ENCODE results near the gene LTBP2.
"Not testable (repeated sequence)": the region's sequence is repeated elsewhere in the genome, so short reads cannot be mapped to it uniquely, and the experiment has no call there.

LTBP2 gene

DNA sequence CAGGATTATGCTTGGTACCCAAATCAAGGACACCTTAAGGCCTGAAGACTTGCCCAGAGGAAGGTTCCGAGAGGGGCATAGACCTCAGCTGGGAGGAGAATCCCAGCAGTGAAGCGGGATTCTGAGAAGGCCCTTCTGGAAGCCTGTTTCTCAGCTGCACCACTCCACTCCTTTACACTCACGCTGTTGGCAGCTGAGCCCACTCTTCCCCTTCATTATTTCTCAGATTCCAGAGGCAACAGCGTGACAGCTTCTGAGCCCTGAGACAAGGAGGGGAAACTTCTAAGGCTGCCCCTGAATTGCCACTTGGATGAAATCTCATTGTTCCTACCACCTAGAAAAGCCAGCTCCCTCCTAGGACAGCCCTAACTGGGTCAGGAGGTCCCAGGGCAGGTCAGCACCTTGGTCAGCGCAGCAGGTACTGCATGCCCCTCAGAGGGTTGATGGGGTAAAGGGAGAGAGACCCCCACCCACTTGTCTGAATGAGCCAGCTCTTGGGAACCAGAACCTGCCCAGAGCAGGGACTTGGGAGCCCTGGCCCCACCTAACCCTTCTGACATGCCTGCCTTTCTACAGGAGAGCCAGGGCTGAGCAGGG lies 64.6 kb downstream of the LTBP2 start:
- no peak for DNase-seq

DNA sequence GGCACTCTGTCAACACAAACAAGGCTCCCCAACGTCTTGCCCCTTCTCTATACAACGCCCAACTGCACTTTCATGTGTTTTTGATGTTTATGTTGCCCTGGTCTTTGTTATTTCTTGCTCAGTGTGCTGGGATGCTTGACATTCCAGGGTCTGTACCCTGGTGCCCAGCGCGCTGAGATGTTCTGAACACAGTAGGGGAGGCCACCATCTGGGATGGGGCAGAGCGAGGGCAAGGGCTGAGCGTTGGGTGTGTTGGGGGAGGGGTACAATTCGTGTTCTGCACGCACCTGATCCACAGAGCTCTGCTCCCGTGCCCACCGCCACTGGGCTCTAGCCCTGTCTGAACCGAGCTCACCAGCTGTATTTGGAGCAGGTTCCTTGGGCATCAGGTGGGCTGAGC lies 65.6 kb downstream of the LTBP2 start:
- DNase-seq, result no peak

DNA sequence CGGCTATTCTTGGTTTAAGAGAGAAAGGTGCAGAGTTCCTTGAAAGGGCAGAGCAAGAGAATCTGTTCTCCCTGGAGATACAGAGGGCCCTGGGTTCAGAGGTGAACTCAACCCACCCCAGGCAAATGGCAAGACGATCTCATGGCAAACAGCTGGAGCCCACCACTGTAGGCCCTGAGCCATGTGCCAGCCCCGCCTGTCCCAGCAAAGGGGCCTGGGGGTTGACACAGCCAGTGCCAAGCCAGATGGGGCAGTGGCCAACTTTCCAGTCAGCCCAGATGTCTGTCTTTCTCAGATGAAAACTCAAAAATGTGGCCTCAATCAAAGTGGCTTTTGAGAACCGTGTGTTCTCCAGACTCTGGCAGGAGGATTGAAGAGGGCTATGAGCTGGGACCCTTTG lies 66.7 kb downstream of the LTBP2 start:
- no peak for DNase-seq

DNA sequence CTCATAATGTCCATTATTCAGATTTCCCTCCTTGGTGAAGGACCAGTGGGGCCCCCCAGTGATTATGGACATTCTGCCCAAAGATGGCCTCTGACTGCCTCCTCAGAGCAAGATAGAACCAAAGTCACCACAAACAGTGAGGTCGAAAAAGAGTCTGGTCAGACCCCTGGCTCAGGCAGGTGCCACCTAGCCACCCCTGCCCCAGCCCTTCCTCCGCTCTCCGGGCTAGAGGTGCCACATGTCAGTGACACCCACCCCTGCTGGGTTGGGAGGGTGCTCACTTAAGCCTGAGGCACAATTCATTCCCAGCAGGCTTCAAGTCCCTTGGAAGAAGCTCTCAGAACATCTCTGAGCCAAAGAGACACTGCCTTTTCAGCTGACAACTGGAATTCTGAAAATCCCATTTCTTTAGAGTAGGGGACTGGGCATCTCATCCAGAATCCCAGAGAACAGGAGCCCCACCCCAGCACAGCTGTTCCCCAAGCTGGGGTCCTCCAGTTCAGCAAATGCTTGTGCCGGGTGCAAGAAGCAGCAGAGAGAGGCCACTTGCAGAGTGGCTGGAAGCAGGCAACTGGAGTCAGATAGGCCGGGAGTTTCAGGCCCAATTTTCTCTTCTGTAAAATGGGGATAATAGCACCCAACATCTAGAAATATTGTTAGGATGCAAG lies 68.1 kb downstream of the LTBP2 start:
- no peak for DNase-seq

DNA sequence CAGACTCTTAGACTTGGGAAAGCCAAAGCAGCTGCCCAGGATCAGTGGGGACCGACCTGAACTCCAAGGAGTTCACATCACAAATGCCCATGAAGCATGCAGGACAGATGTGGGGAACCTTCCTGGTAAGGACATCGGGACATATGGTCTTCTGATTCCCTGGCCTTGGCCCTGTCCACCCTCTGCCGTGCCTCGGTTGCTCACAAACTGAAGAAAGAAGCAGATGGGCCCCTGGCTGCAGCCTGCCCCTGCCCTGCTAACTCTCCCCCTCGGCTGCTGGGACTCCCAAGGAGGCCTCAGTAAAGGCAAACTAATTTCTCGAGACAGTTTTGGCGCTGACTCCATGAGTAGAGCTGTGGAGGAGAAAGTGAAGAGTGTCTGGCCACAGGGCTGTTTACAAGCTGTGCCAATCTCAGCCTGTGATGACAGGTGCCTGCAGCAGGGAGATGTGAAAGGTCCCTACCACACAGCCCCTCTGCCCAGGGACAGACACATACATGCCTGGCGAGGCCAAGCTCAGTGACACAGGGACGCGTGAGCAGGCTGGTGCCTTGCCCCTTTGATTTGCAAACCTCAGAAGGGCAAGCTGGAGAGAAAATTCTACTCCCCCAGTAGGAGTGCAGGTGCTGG lies 69.9 kb downstream of the LTBP2 start:
- no peak for DNase-seq

DNA sequence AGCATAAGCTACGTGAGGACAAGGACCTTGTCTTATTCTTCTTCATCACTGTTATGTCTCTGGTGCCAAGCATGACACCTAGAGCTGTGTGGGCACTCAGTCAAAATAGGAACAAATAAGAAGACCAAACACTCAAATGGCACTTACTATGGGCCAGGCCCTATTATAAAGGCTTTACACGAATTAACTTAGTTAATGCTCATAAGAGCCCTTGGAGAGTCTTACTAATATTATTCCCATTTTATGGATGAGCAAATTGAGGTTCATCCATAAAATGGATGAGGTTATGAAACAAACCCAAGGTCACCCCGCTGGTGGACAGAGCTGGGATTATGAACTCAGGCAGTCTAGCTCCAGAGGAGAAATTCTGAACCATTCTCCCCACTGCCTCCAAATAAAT lies 70.8 kb downstream of the LTBP2 start:
- DNase-seq, result no peak

DNA sequence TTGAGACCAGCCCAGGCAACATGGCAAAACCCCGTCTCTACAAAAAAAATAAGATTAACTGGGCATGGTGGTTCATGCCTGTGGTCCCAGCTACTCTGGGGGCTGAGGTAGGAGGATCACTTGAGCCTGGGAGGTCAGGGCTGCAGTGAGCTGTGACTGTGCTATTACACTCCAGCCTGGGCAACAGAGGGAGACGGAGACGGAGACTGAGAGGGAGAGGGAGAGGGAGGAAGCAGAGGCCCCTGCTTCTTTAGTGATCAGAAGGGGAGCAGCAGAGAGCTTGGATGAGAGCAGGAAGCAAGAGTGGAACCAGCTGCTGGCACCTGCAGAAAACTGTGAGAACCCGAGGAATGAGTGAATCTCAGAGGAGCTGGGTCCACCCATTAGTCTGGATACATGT lies 72.5 kb downstream of the LTBP2 start:
- DNase-seq, result peak; percentile 51

DNA sequence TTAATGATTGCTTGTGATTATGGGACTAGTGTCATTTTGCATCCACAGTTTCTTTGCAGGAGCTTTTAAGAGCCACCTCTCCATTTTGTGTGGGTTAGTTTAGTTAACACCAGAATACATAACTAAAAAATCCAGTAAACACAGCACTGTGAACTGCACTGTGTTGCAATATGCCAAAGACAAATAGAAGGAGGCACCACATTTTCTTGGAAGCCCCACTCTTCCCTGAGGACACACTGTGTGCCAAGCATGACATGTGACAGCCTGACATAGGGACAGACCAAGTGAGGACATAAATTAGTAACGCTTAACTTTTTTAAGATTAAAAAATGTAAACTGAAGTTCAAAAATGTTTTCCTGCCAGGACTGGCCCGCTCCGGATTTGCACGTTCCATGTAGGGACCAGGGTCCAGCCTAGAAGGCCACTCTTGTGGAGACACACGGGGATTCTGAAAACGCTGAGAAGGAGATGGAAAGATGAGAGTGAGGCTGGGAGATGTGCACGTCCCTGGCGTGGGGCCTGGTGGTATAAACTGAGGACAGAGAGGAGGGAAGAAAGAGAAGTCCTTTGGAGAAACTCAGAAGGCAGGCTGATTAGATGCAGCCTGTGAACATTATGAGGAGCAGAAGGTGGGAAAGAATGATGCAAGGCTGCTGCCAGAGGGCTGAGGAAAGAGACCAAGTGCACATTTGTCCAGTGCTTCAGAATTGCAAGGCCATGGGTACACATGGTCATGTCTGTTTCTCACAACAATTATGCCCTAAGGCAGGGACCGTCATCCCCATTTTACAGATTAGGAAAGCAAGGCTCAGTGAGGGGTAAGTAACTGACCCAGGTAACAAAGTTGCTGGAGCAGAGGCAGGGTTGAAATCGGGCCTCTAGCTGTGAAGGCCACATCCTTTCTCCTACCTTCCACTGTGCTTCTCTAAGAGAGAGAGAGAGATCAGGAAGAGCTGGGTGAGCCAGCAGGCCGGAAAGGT lies 73.3 kb downstream of the LTBP2 start:
- no peak for DNase-seq

DNA sequence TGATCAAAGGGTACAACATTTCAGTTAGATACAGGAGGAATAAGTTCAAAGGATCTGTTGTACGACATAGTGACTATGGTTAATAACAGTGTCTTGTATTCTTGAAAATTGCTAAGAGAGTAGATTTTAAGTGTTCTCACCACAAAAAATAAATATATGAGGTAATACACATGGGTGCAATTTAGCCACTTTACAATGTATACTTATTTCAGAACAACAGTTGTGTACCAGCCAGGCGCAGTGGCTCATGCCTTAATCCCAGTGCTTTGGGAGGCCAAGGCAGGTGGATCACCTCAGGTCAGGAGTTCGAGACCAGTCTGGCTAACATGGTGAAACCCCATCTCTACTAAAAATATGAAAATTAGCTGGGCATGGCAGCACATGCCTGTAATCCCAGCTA lies 75.7 kb downstream of the LTBP2 start:
- not testable (repeated sequence) for DNase-seq

DNA sequence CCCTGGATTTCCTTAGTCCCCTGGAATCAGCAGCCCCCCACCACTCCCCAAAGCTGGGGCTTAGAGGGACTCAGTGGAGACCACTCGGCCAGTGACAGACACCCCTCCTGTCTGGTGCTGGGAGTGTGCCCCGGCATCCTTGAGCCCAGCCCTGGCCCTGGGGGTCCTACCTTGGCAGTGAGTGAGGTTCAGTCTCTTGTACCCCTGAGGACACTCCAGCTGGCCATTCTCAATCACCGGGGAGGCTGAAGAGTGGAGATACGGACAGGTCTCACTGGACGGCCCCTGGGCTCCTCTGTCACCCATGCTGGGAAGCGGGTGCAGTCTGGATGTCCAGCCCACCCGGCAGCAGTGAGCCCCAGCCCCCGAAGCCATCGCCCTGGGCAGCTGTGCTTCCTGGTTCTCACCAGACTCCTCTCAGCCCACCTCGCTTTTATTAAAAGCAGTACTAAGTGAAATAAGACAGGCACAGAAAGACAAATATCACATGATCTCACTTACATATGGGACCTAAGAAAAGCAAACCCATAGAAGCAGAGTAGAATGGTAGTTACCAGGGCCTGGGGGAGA lies 76.2 kb downstream of the LTBP2 start:
- DNase-seq, result no peak

DNA sequence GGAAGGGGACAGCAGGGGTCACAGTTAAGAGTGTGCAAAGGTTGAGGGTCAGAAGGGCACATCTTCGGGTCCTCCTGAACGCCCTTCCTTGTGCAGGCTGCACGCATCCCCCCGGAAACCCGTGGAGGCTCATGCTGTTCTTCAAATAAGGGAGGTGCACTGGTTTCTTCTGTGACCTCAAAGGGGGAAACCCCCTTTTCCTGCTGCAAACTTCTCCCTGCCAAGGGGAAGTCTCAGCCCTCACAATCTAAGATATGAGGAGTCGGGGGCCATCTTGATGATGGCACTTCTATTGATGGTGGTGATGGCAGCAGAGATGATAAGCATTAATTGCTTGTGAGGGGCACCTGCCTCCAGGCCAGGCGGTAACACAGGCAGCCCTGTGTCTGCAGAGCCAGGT lies 78.5 kb downstream of the LTBP2 start:
- DNase-seq, result no peak

DNA sequence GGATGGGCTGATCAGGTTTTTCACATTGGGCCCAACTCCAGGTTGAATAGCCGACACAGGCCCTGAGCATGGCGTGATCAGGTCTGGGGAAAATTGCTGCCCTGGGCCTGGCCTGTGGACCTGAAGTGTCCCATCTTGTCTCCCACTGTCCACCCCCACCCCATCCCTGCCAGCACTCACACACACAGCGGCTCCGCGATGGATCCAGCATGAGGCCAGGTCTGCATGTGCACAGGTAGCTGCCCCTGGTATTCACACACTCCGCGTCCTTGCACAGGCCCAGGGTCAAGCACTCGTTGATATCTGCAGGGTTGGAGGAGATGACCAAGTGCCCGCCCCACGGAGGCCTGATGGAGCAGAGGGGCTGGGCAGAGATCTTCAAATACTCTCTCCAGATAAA lies 79.8 kb downstream of the LTBP2 start:
- DNase-seq, result no peak

DNA sequence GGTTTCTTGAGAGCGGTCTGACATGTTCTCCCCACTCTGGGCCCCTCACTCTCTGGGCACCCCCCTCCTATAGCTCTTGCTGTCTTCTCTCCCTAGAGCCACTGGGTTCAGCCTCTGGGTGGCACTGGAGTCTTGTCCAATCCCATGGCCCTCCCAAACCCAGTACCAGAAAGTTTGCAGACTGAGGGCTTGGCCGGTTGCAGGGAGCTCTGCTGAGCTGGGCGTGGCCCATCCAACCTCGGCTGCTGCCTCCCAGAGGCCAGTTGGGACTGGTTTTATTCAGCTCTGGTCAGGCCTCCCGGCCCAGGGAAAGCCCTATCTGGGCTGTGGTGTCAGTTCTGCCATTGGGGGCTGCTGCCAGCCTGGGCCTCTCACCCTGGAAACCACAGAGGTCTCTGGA lies 80.6 kb downstream of the LTBP2 start:
- peak; percentile 20 for DNase-seq

DNA sequence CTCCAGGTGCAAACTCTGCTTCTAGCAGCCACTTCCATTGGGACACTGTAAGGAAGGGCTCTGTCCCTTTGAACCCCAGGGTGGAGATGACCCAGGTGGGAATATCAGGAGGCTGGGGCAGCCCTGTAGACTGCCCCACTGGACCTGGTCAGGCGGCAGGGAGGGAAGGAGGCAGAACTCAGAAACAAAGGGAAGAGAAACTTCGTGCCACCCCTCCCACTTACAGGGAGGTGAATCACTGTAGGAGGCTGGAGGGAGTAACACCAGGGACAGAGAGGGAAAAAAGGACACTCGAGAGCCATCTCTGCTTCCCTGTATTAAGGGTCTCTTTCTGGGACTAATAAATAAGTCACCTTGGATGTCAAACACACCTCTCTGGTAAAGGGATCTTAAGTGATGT lies 81.0 kb downstream of the LTBP2 start:
- DNase-seq, result no peak

DNA sequence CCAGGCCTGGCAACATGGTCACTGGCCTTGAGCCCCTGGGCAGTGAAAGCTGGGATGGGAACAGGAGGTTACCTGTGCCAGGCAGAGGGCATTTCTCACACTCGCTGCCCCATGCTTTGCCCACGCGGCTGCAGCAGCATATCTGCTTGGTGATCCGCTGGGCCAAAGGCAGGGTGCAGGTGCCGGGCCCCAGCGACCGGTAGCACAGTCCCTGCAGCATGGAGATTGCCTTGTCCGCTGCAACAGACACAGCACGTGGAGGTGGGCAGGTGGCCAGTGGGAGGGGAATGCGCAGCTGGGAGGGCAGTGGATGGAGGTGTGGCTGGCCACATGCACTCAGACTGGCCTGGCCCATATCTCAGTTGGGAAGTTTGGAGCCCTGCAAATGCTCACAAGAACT lies 83.2 kb downstream of the LTBP2 start:
- no peak for DNase-seq

DNA sequence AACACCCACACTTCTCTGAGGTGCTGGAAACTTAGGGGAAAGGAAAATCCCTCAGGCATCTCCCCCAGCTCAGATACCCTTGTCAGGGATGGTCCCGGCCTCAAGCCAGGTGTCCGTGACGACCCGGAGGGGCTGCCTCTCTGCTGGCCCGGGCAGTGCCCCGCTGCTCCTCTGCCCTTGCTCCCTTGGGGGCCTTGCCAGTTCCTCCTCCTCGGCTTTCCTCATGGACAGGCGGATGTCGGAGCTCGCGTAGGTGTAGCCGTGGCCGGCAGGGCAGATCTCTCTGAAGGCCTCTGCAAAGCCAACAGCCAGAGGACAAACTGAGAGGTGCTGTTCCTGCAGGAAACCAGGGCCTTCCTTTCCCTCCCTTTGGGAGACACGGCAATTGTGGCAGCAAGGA lies 83.6 kb downstream of the LTBP2 start:
- no peak for DNase-seq

DNA sequence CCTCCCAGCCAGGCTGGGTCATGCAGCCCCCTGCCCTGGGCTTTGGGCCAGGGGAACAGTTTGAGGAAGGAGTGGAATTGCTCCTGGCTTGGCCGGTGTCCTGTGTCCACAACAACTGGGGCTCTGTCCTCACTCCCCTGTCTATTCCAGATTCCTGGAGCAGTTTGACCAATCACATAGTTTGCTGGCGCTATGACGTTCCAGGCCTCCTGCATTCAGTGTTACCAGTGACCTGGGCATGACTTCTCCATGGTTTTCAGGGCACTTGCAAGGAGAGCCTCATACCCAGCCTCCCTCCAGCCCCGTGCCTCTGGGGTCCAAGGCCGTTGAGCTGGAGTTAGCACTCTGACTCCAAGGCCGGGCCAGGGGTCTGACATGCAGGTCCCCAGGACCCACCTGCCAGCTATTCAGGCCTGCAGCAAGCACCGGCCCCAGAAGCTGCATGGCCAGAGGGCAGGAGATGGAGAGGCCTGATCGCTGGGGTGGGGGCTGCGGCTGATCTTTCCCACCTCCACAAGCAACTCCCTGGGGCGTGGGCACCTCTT lies 84.2 kb downstream of the LTBP2 start:
- no peak for DNase-seq

DNA sequence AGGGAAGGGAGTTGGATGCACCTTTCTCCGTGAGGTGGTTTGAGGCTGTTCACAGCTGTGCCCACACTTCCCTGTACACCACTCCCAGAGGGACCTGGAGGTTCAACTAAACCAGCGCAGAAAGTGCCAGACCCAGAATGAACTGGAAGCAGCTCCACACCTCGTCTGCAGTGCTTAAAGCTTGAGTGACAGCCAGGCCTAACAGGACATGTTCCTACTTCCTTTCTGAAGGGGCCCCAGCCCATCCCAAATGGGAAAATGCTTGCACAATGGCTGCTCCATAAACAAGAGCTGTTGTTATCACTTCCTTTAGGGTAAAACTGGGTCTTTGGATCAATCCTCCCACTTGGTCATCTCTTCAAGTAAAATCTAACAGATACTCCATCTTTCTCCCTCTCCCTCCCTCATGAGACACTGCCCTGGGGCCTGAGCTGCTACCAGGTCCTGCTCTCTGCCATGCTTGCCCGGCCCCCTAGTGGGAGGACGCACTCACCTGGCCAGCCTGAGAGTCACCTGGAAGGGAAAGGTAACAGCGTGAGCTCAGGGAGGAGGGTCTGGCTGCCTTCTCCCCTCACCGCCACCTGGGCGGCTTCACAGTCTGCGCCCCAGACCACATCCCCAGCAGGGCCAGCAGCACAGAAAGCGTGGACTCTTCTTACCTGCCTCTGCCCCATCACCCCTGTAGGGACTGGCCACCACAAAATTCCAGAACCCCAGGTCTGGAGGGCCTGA lies 85.0 kb downstream of the LTBP2 start:
- DNase-seq, result no peak

DNA sequence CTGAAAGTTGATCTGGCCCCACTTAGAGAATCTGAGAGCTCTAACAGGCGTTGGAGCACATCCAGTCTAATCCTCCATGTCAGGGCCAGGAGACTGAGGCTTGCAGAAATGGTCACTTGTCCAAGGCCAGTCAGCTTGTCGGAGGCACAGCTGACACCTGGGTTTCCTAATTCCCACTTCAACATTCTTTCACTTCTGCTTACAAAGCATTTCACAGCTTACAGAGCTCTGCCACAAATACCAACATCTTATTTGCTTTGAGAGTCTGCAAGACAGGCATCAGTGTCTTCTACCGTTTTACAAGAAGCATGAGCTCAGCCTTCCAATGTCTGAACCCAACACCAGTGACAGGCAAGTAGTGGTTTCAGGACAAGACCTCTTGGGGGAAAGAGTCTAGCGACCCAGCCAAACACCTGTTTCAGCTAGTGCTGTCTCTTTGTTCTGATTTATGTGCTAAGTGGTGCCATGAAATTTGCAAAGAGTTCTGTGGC lies 86.6 kb downstream of the LTBP2 start:
- no peak for DNase-seq

DNA sequence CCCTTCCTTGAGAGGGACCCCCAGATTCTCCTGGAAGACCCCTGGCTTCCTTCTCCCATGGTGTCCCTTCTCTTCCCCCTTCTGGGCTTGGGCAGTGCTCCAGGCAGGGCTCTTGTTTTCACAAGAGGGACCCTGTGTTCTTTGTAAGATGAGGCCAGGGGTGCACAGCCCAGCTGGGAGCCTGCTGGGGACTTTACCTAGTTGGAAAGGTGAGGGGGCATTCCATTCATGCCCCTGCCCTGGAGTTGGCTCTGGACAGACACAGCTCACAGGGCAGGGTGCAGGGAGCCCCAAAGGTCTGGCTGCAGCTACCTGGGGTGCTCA lies 87.3 kb downstream of the LTBP2 start:
- no peak for DNase-seq

DNA sequence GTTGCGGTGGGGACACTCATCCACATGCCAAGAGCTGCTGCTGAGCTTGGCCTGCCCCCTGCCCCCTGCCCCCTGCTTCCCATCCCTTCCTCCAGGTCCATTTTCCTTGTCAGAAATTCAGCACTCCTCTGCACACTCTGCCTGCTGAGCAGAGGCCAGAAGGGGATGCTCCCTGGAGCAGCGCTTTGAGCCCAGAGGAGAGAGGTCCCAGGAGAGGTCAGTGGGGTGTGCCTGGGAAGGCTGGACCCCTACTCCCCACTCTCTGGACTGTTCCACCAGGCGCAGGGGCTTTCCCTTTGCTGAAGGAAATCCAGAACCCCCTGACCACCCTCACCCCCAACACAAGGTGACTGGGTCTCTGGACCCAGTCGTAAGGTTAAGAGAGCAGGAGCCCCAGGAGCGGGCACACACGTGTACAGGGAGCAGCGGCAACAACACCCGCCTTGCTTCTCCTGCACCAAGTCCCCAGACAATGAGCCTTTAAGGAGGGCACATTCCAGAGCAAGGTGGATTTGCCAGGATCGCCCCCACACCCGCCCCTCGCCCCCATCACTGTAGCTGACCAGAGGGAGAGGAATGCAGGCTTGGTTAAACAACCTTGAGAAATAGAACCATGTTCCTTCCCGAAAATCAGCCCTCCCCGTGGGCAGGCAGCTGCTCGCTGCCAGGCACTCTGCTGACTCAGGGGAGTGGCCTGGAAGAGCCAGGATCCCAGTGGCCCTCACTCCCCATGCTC lies 87.8 kb downstream of the LTBP2 start:
- no peak for DNase-seq

All from NCI-H510A treated with DMSO at 0.1 percent for 48 hours (cell line).